K562 (cell line): ENCODE data around the gene GYS1. TPM values are rescaled to one million over a fixed set of nuclear protein-coding genes. Genes with fewer than 3 reads are reported as not detected.
A peak's percentile ranks its signal among the peaks of the same experiment; 100 is the strongest.

ENCODE experiments used
- ATAC-seq: fragments of 200-7000 bp; cut with Tn5 transposase; 3 replicates; pipeline ENCODE4 v1.9.1; 2020; ENCODE audit warnings: moderate library complexity
- BruUV-seq: library from RNA; stranded (reverse); fragments of 400-500 nt; replicated peaks from 2 replicates; lab custom pipeline; 2021; lab: Mats Ljungman, UMichigan
- CTCF ChIA-PET: fragments of 300-600 bp; formaldehyde crosslinking; extraction: SDS; loops from one replicate; lab custom pipeline; 2021; ENCODE audit warnings: low intra/inter-chr PET ratio; lab: Yijun Ruan, JAX
- POLR2A ChIA-PET: fragments of 300-600, 350-650 bp; sonication (Branson Sonifier 250); formaldehyde crosslinking; extraction: SDS; loops from one replicate; lab custom pipeline; 2021; ENCODE audit warnings: antibody characterized with exemption, inconsistent platforms; lab: Yijun Ruan, JAX
- DNase-seq, 4 experiments: peaks; one replicate each; pipeline versions ENCODE4 v3.0.0 to v3.0.0-alpha.2; 2011 to 2018; ENCODE audit warnings: low spot score in 3 of 4, mixed read lengths in 3 of 4; ENCODE audit errors: extremely low read depth in 1 of 4
- FAIRE-seq: peaks from 2 replicates; lab custom pipeline; 2011; peaks lifted over from hg19 to GRCh38; lab: Jason Lieb, UNC
- H2AFZ ChIP-seq: 2 replicates; pipeline ENCODE4 v1.6.0; 2011; ENCODE audit warnings: low read depth, low read length, control low read depth, inconsistent platforms
- H3K27ac ChIP-seq: fragments of 200-600 bp; 3 replicates; pipeline ENCODE4 v1.8.0; 2011; ENCODE audit warnings: low read depth, mild to moderate bottlenecking, control low read depth, inconsistent platforms, low read length, moderate library complexity, mixed read lengths; ENCODE audit errors: extremely low read depth
- H3K27me3 ChIP-seq, 2 experiments: fragments of 300-600 bp in 1 of 2; 2 replicates in 1 of 2; 3 replicates in 1 of 2; pipeline versions ENCODE4 v1.6.0 to v1.8.0; 2011; ENCODE audit warnings: inconsistent platforms in 2 of 2, low read length in 2 of 2, mild to moderate bottlenecking in 1 of 2, mixed read lengths in 1 of 2, moderate library complexity in 1 of 2; ENCODE audit not compliant: control insufficient read depth in 2 of 2, insufficient read depth in 2 of 2
- H3K36me3 ChIP-seq: fragments of 300-600 bp; 3 replicates; pipeline ENCODE4 v1.8.0; 2011; ENCODE audit warnings: mild to moderate bottlenecking, low read length, inconsistent platforms; ENCODE audit not compliant: control insufficient read depth, insufficient read depth
- H3K4me1 ChIP-seq, 2 experiments: fragments of 200-600 bp in 1 of 2; replicated peaks in 1 of 2; 2 replicates in 1 of 2; 3 replicates in 1 of 2; pipeline versions ENCODE4 v1.5.1 to v1.8.0; 2011; ENCODE audit warnings: inconsistent platforms in 2 of 2, low read length in 2 of 2, mild to moderate bottlenecking in 1 of 2, mixed read lengths in 1 of 2, moderate library complexity in 1 of 2; ENCODE audit not compliant: control insufficient read depth in 2 of 2, insufficient read depth in 2 of 2
- H3K4me2 ChIP-seq: 2 replicates; pipeline ENCODE4 v1.6.1; 2011; ENCODE audit warnings: low read length, control low read depth, inconsistent platforms, mixed read lengths; ENCODE audit not compliant: insufficient read depth
- H3K4me3 ChIP-seq: fragments of 200-600 bp; sonication (generic), shearing (Covaris generic); 2 replicates; pipeline ENCODE4 v1.5.1; 2016; ENCODE audit warnings: control low read depth, inconsistent platforms
- H3K79me2 ChIP-seq: fragments of 200-600 bp; 3 replicates; pipeline ENCODE4 v1.8.0; 2011; ENCODE audit warnings: low read length, inconsistent platforms; ENCODE audit not compliant: control insufficient read depth, insufficient read depth
- H3K9ac ChIP-seq, 2 experiments: 2 replicates each; pipeline versions ENCODE4 v1.6.0 to v1.6.1; 2011; ENCODE audit warnings: low read depth in 2 of 2, low read length in 2 of 2, control low read depth in 1 of 2, inconsistent platforms in 1 of 2, mild to moderate bottlenecking in 1 of 2, mixed read lengths in 1 of 2; ENCODE audit not compliant: insufficient read depth in 1 of 2
- H3K9me1 ChIP-seq: one replicate; pipeline ENCODE4 v1.6.0; 2011; ENCODE audit warnings: inconsistent platforms, mild to moderate bottlenecking, low read length, moderate library complexity; ENCODE audit not compliant: control insufficient read depth, insufficient read depth
- H3K9me3 ChIP-seq: replicated peaks from 2 replicates; pipeline ENCODE4 v1.5.1; 2011; ENCODE audit warnings: low read depth, low read length, inconsistent platforms; ENCODE audit not compliant: control insufficient read depth, insufficient read depth
- H4K20me1 ChIP-seq: replicated peaks from 2 replicates; pipeline ENCODE4 v1.6.1; 2011; ENCODE audit warnings: low read length, inconsistent platforms, mixed read lengths; ENCODE audit not compliant: control insufficient read depth, insufficient read depth
- BACH1 ChIP-seq: fragments of 200-800 bp; sonication (Bioruptor generic); IDR thresholded peaks from 2 replicates; pipeline ENCODE4 v1.6.1; 2016; ENCODE audit warnings: missing genetic modification characterization, missing compliant biosample characterization
- CC2D1A ChIP-seq: fragments of 450-650 bp; IDR thresholded peaks from 2 replicates; pipeline ENCODE4 v1.6.1; 2017; ENCODE audit warnings: mild to moderate bottlenecking
- ESRRA ChIP-seq: fragments of 450-650 bp; IDR thresholded peaks from 2 replicates; pipeline ENCODE4 v1.6.1; 2014; ENCODE audit warnings: low read depth, mild to moderate bottlenecking, moderate library complexity, borderline replicate concordance
- ETV1 ChIP-seq: fragments of 450-650 bp; conservative IDR thresholded peaks from 2 replicates; pipeline ENCODE4 v1.6.1; 2016; ENCODE audit warnings: missing genetic modification characterization, control low read depth, low read depth, missing compliant biosample characterization
- HDAC6 ChIP-seq: IDR thresholded peaks from 2 replicates; pipeline ENCODE4 v1.6.1; 2012; ENCODE audit warnings: low read depth, mild to moderate bottlenecking, control low read depth, inconsistent platforms, low read length, moderate library complexity
- PHF21A ChIP-seq: fragments of 450-650 bp; IDR thresholded peaks from 2 replicates; pipeline ENCODE4 v1.6.1; 2017; ENCODE audit warnings: low read depth, borderline replicate concordance
- SIX5 ChIP-seq, 2 experiments: IDR thresholded peaks; 2 replicates each; pipeline ENCODE4 v1.6.1; 2011; ENCODE audit warnings: low read length in 2 of 2, borderline replicate concordance in 1 of 2, low read depth in 1 of 2, mild to moderate bottlenecking in 1 of 2, moderate library complexity in 1 of 2; ENCODE audit not compliant: insufficient read depth in 1 of 2
- ZNF124 ChIP-seq: sonication (generic); formaldehyde crosslinking; IDR thresholded peaks from 2 replicates; pipeline ENCODE4 v1.8.1; 2022; ENCODE audit warnings: missing genetic modification reagents
- ZNF311 ChIP-seq: fragments of 250-450 bp; sonication (Bioruptor Pico); IDR thresholded peaks from 2 replicates; pipeline ENCODE4 v1.4.0; 2020; ENCODE audit warnings: mild to moderate bottlenecking, moderate library complexity
- ZNF444 ChIP-seq: fragments of 250-450 bp; sonication (Bioruptor Pico); IDR thresholded peaks from 2 replicates; pipeline ENCODE4 v1.4.0; 2020; ENCODE audit warnings: mild to moderate bottlenecking, moderate library complexity
- WGBS: fragments of 100-300 bp; shearing (Covaris generic); methylation state at CpG from one replicate; pipeline ENCODE4 v1.1.6; 2016; ENCODE audit warnings: low coverage, mixed read lengths; ENCODE audit not compliant: insufficient coverage; ENCODE audit errors: missing lambda C conversion rate; 5-methylcytosine and 5-hydroxymethylcytosine counted together
- in situ Hi-C: fragments of 300-500 bp; cut with MboI; formaldehyde crosslinking; loops from 4 replicates; pipeline ENCODE4 v1.15.0; 2018; ENCODE audit warnings: inconsistent platforms, mixed read lengths
- intact Hi-C: fragments of 100-400 bp; cut with micrococcal nuclease; formaldehyde crosslinking; loops from 2 replicates; pipeline ENCODE4 v1.14.2; 2022
- polyA plus RNA-seq, 8 experiments: library from polyadenylated mRNA; depleted of rRNA in 4 of 8; stranded (reverse) in 5 of 8; unstranded in 3 of 8; fragments of >200 nt; fragmentation: Nextera tagmentation in 2 of 8; fragmentation: Illumina TruSeq in 1 of 8; extraction: Ambion mirVana in 2 of 8; extraction: Trizol in 1 of 8; gene quantifications; 2 replicates each; pipeline versions ENCODE4 v1.2.1 to v1.2.3, GENCODE V29; 2011 to 2014; ENCODE audit warnings: inconsistent platforms in 1 of 8, missing spikeins in 1 of 8
- total RNA-seq, 7 experiments: library from RNA; depleted of rRNA in 6 of 7; stranded (reverse); fragments of >200 nt in 6 of 7; fragmentation: Illumina TruSeq in 2 of 7; extraction: Trizol in 2 of 7; gene quantifications; 2 replicates each; pipeline versions ENCODE4 v1.2.1 to v1.2.3, GENCODE V29; 2011 to 2021; ENCODE audit warnings: low replicate concordance in 1 of 7
- TF ChIP-seq, protein P1 (sequence below): sonication (generic); formaldehyde crosslinking; IDR thresholded peaks from 2 replicates; pipeline ENCODE4 v1.8.1; 2023; ENCODE audit warnings: mild to moderate bottlenecking, missing genetic modification reagents, moderate library complexity
- TF ChIP-seq, protein P2 (sequence below): sonication (generic); formaldehyde crosslinking; IDR thresholded peaks from 2 replicates; pipeline ENCODE4 v1.8.1; 2023; ENCODE audit warnings: mild to moderate bottlenecking, missing genetic modification reagents
- TF ChIP-seq, protein P3 (sequence below): fragments of 450-650 bp; IDR thresholded peaks from 2 replicates; pipeline ENCODE4 v1.7.1; 2018; ENCODE audit warnings: mild to moderate bottlenecking, low read depth; ENCODE audit not compliant: partially characterized antibody

Gene GYS1
- total and polyA plus RNA-seq, 9 of the 15 experiments (the other 6 are each of a cell fraction or from before 2014, with no cell fraction given) = 1.9 to 31.1 (median 15.2) TPM

DNA sequence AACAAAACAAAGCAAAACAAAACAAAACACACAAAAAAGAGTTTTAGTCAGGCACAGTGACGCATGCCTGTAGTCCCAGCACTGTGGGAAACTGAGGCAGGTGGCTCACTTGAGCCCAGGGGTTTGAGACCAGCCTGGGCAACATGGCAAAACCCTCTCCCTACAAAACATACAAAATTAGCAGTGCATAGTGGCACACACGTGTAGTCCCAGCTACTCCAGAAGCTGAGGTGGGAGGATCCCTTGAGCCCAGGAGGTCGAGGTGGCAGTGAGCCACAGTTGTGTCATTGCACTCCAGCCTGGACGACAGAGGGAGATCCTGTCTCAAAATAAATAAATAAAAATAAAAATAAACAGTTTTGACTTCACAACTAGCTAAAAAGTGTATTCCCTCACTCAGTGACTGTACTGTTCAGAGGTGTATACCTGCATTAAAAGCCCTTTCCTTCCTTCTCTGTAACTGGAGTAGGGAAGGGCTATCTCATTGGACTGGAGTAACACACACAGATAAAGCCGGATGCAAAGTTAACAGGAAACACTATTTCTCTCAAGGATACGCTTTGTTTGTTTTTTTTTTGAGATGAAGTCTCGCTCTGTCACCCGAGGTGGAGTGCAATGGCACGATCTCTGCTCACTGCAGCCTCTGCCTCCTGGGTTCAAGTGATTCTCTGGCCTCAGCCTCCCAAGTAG is 42.1 kb downstream of the GYS1 start:
- POLR2A ChIA-PET = interaction anchor here (0.6 to 3.7 kb wide), 7 partner anchors 10 to 79 kb away, joined by 3 to 29 read pairs (median 5); partner anchors contain the start of genes FTL and PPP1R15A
- ATAC-seq (peak; percentile 49), FAIRE-seq (peak; percentile 23), DNase-seq (peak in 2 of 4 experiments; percentile 44 to 52)
- CTCF ChIA-PET = no interaction called here
- intact Hi-C loops (no loop called here), in situ Hi-C loops (no loop called here)
- WGBS = 13% methylated on average over 9 of the region's 9 CpGs
- no peaks in the 10 kb centered on the region for H3K27me3 ChIP-seq
- no peaks in the 10 kb centered on the region for H3K9me1 ChIP-seq
- peaks cover 11% of the 10 kb centered on the region for H3K9me3 ChIP-seq
- peaks cover 12% of the 10 kb centered on the region for H3K79me2 ChIP-seq
- H3K27ac ChIP-seq = peak overlapping the region; percentile 70
- H3K4me2 ChIP-seq = peak overlapping the region; percentile 56
- H4K20me1 ChIP-seq = no peaks in the 10 kb centered on the region
- H2AFZ ChIP-seq = peak overlapping the region; percentile 85
- H3K36me3 ChIP-seq = peaks cover 2% of the 10 kb centered on the region; the same call in 1 of the 3 replicates
- BruUV-seq = no TSS peak
- peaks cover 31 to 46% of the 10 kb centered on the region in 2 experiments; a peak in 4 of 5 replicates for H3K4me1 ChIP-seq
- H3K4me3 ChIP-seq = no peak overlapping the region
- peak overlapping the region in 1 of 2 experiments; percentile 45; a peak in 2 of 4 replicates for H3K9ac ChIP-seq
- TF ChIP-seq BACH1 (no peak), CC2D1A (no peak), ZNF444 (peak; percentile 53; the same call in 1 of the 2 replicates), ZNF124 (CRISPR knock-in tag) (no peak), PHF21A (no peak), ZNF311 (CRISPR knock-in tag) (peak; percentile 54; the same call in 1 of the 2 replicates), HDAC6 (no peak), ETV1 (tag) (peak; percentile 86), SIX5 (IDR thresholded peaks at IDR 0.05; ENCODE audit: borderline replicate concordance in 1 of 2, insufficient read depth in 1 of 2, low read depth in 1 of 2, low read length in 2 of 2) (no peak), ESRRA (no peak)
- TF ChIP-seq, protein P1, sequence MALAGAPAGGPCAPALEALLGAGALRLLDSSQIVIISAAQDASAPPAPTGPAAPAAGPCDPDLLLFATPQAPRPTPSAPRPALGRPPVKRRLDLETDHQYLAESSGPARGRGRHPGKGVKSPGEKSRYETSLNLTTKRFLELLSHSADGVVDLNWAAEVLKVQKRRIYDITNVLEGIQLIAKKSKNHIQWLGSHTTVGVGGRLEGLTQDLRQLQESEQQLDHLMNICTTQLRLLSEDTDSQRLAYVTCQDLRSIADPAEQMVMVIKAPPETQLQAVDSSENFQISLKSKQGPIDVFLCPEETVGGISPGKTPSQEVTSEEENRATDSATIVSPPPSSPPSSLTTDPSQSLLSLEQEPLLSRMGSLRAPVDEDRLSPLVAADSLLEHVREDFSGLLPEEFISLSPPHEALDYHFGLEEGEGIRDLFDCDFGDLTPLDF = no peak
- TF ChIP-seq, protein P2, sequence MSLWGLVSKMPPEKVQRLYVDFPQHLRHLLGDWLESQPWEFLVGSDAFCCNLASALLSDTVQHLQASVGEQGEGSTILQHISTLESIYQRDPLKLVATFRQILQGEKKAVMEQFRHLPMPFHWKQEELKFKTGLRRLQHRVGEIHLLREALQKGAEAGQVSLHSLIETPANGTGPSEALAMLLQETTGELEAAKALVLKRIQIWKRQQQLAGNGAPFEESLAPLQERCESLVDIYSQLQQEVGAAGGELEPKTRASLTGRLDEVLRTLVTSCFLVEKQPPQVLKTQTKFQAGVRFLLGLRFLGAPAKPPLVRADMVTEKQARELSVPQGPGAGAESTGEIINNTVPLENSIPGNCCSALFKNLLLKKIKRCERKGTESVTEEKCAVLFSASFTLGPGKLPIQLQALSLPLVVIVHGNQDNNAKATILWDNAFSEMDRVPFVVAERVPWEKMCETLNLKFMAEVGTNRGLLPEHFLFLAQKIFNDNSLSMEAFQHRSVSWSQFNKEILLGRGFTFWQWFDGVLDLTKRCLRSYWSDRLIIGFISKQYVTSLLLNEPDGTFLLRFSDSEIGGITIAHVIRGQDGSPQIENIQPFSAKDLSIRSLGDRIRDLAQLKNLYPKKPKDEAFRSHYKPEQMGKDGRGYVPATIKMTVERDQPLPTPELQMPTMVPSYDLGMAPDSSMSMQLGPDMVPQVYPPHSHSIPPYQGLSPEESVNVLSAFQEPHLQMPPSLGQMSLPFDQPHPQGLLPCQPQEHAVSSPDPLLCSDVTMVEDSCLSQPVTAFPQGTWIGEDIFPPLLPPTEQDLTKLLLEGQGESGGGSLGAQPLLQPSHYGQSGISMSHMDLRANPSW = 0 out of 2 replicates have a peak, but pooled peaks have one; percentile 4
- TF ChIP-seq, protein P3, sequence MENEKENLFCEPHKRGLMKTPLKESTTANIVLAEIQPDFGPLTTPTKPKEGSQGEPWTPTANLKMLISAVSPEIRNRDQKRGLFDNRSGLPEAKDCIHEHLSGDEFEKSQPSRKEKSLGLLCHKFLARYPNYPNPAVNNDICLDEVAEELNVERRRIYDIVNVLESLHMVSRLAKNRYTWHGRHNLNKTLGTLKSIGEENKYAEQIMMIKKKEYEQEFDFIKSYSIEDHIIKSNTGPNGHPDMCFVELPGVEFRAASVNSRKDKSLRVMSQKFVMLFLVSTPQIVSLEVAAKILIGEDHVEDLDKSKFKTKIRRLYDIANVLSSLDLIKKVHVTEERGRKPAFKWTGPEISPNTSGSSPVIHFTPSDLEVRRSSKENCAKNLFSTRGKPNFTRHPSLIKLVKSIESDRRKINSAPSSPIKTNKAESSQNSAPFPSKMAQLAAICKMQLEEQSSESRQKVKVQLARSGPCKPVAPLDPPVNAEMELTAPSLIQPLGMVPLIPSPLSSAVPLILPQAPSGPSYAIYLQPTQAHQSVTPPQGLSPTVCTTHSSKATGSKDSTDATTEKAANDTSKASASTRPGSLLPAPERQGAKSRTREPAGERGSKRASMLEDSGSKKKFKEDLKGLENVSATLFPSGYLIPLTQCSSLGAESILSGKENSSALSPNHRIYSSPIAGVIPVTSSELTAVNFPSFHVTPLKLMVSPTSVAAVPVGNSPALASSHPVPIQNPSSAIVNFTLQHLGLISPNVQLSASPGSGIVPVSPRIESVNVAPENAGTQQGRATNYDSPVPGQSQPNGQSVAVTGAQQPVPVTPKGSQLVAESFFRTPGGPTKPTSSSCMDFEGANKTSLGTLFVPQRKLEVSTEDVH = no peak
